ENCODE results near the gene CAAP1. TPM values are rescaled to one million over a fixed set of nuclear protein-coding genes. Genes with fewer than 3 reads are reported as not detected.

Gene CAAP1
- polyA plus RNA-seq, 3 donors, result 4.0 to 9.1 (median 8.7) TPM

- no peak overlapping the region for H3K27ac ChIP-seq (ENCODE audit: low read depth in 1 of 2, low read length in 2 of 2)
- no peaks in the 10 kb centered on the region for H3K27me3 ChIP-seq (ENCODE audit: control insufficient read depth in 2 of 2, insufficient read depth in 2 of 2, low read length in 2 of 2)
- no peak for DNase-seq
- H3K27ac Mint-ChIP-seq, result no peak overlapping the region
- no peak overlapping the region for H2AFZ ChIP-seq (ENCODE audit: insufficient read depth, low read depth, low read length, poor library complexity, severe bottlenecking)
- H3K4me1 ChIP-seq (ENCODE audit: control insufficient read depth in 1 of 2, insufficient read depth in 2 of 2, low read length in 2 of 2), result no peaks in the 10 kb centered on the region
- H3K4me2 ChIP-seq (replicated peaks; ENCODE audit: extremely low read depth, low read length, poor library complexity, severe bottlenecking), result no peak overlapping the region
- H3K4me3 ChIP-seq (replicated peaks in 1 of 3; ENCODE audit: low read depth in 2 of 3, low read length in 3 of 3), result no peak overlapping the region
- H3K9me3 Mint-ChIP-seq, result peaks cover 0 to 2% (median 0%) of the 10 kb centered on the region in 7 donors
- H3K4me1 Mint-ChIP-seq, result no peaks in the 10 kb centered on the region
- no peak overlapping the region for H3K4me3 Mint-ChIP-seq
- H3K36me3 ChIP-seq (replicated peaks in 1 of 2; ENCODE audit: control insufficient read depth in 1 of 2, insufficient read depth in 2 of 2, low read length in 2 of 2), result no peaks in the 10 kb centered on the region
- intact Hi-C loops (cut with micrococcal nuclease), result no loop called here
- no peaks in the 10 kb centered on the region for H4K20me1 ChIP-seq (ENCODE audit: insufficient read depth, low read length)
- no peaks in the 10 kb centered on the region for H3K36me3 Mint-ChIP-seq
- H3K27me3 Mint-ChIP-seq (ENCODE audit: low read depth in 3 of 3), result peaks cover 2 to 6% (median 3%) of the 10 kb centered on the region in 3 donors
- H3K9ac ChIP-seq (ENCODE audit: insufficient read depth, low read length, poor library complexity, severe bottlenecking), result no peak overlapping the region
- TF ChIP-seq CTCF (IDR thresholded peaks at IDR 0.05), result no peak
- no peaks in the 10 kb centered on the region for H3K9me3 ChIP-seq (replicated peaks in 1 of 2; ENCODE audit: control insufficient read depth in 1 of 2, insufficient read depth in 1 of 2, low read length in 2 of 2)
- no peaks in the 10 kb centered on the region for H3K79me2 ChIP-seq (ENCODE audit: insufficient read depth, low read length)
Measured at GRCh38 chr9:26800322-26800721, 92.3 kb downstream of the CAAP1 start.

GRCh38 chr9:26791274-26791673 is 101.3 kb downstream of the CAAP1 start:
- no peak overlapping the region for H3K4me2 ChIP-seq (replicated peaks; ENCODE audit: extremely low read depth, low read length, poor library complexity, severe bottlenecking)
- H3K4me3 Mint-ChIP-seq, result no peak overlapping the region
- DNase-seq, result no peak

More at GRCh38 chr9:26791274-26791673, 101.3 kb downstream of the CAAP1 start:
- Mint-ChIP-seq H3K27me3 (ENCODE audit: low read depth in 3 of 3) (peaks cover 0 to 4% (median 2%) of the 10 kb centered on the region in 3 donors), H3K4me1 (no peaks in the 10 kb centered on the region), H3K9me3 (peaks cover 0 to 6% (median 3%) of the 10 kb centered on the region in 7 donors), H3K36me3 (no peaks in the 10 kb centered on the region), H3K27ac (no peak overlapping the region)
- no peaks in the 10 kb centered on the region for H3K79me2 ChIP-seq (ENCODE audit: insufficient read depth, low read length)
- intact Hi-C loops (cut with micrococcal nuclease), result no loop called here
- H3K4me3 ChIP-seq (replicated peaks in 1 of 3; ENCODE audit: low read depth in 2 of 3, low read length in 3 of 3), result no peak overlapping the region
- H4K20me1 ChIP-seq (ENCODE audit: insufficient read depth, low read length), result no peaks in the 10 kb centered on the region
- no peaks in the 10 kb centered on the region for H3K27me3 ChIP-seq (ENCODE audit: control insufficient read depth in 2 of 2, insufficient read depth in 2 of 2, low read length in 2 of 2)
- TF ChIP-seq CTCF (IDR thresholded peaks at IDR 0.05), result no peak
- H2AFZ ChIP-seq (ENCODE audit: insufficient read depth, low read depth, low read length, poor library complexity, severe bottlenecking), result no peak overlapping the region
- no peaks in the 10 kb centered on the region for H3K4me1 ChIP-seq (ENCODE audit: control insufficient read depth in 1 of 2, insufficient read depth in 2 of 2, low read length in 2 of 2)
- H3K27ac ChIP-seq (ENCODE audit: low read depth in 1 of 2, low read length in 2 of 2), result no peak overlapping the region
- WGBS (ENCODE audit: insufficient coverage), result 100% methylated on average over 2 of the region's 5 CpGs
- no peaks in the 10 kb centered on the region for H3K36me3 ChIP-seq (replicated peaks in 1 of 2; ENCODE audit: control insufficient read depth in 1 of 2, insufficient read depth in 2 of 2, low read length in 2 of 2)
- H3K9ac ChIP-seq (ENCODE audit: insufficient read depth, low read length, poor library complexity, severe bottlenecking), result no peak overlapping the region
- H3K9me3 ChIP-seq (replicated peaks in 1 of 2; ENCODE audit: control insufficient read depth in 1 of 2, insufficient read depth in 1 of 2, low read length in 2 of 2), result no peaks in the 10 kb centered on the region

Small RNA genes within 50 kb of the gene (small RNA-seq; reads per million reads assigned to genes)
- gene RF00322 (ENCODE audit: insufficient read length, low read depth), result not detected
- gene RN7SL100P (ENCODE audit: insufficient read length, low read depth), result not detected

Other genes with a start within 250 kb of the CAAP1 start
- gene PLAA, start 54.4 kb upstream of the CAAP1 start, polyA plus RNA-seq, result 10 to 100 TPM; 13.3 to 19.3 (median 14.7) TPM
- gene IFT74, start 63.6 kb upstream of the CAAP1 start, polyA plus RNA-seq, result 1 to 10 TPM; 2.6 to 6.0 (median 3.7) TPM
- gene LRRC19, start 112.9 kb upstream of the CAAP1 start, polyA plus RNA-seq, result not detected
- not detected for gene TEK, start 216.4 kb upstream of the CAAP1 start, polyA plus RNA-seq